ENCODE data around the gene EPB41. TPM values are rescaled to one million over a fixed set of nuclear protein-coding genes. Genes with fewer than 3 reads are reported as not detected.

The EPB41 gene
- total and polyA plus RNA-seq, 2 of the 4 experiments (the other 2 are of a cell fraction) = 4.6 to 10.0 TPM

DNA sequence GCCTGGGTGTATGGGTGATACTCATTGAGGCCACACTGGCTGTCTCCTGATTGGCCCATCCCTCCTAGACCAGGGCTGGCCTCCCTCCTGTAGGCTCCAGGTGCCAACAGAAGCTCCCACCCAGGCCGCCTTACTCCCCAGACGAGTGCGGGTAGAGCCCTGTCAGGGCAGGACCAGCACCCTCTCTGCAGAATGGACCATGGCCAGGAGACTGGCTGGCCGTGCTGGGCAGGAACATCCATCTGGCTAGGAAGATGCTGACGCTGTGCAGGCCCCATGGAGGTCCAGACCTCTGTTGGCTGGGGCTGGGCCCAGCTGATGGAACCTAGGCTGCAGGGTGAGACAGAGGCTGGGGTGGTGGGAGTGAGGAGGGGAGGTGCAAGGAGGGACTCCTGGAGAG lies 25.0 kb upstream of the EPB41 start:
- BruUV-seq (replicated peaks) = no TSS peak
- dilution Hi-C loops (cut with HindIII; ENCODE audit: low sequenced_read_pairs, unreplicated experiment) = no loop called here

More for the DNA sequence above, 25.0 kb upstream of the EPB41 start:
- DNase-seq (no peak), ATAC-seq (ENCODE audit: low read depth) (no peak)
- H2AK5ac ChIP-seq (ENCODE audit: low read depth, low read length) = no peak overlapping the region
- ChIA-PET POLR2A (ENCODE audit: unreplicated experiment) (no interaction called here), CTCF (no interaction called here)
- in situ Hi-C loops (cut with MboI; ENCODE audit: low sequenced_read_pairs) (no loop called here), intact Hi-C loops (cut with micrococcal nuclease) (no loop called here)
- H3K23ac ChIP-seq (ENCODE audit: low read depth, low read length) = no peak overlapping the region
- H3K56ac ChIP-seq (ENCODE audit: extremely low read depth, insufficient read depth, low read length) = no peak overlapping the region
- H3K4me3 ChIP-seq (ENCODE audit: insufficient read depth, low read depth, low read length) = no peak overlapping the region
- H2AK9ac ChIP-seq (replicated peaks; ENCODE audit: low read depth, low read length, poor library complexity) = no peak overlapping the region
- no peaks in the 10 kb centered on the region for H3K9me3 ChIP-seq (ENCODE audit: control insufficient read depth, insufficient read depth, low read length)
- no peak overlapping the region for H4K8ac ChIP-seq (ENCODE audit: low read depth in 2 of 2, low read length in 2 of 2)
- H2AFZ ChIP-seq (replicated peaks; ENCODE audit: low read length, poor library complexity) = no peak overlapping the region
- H3K9ac ChIP-seq (ENCODE audit: low read depth, low read length) = no peak overlapping the region
- H2BK120ac ChIP-seq (ENCODE audit: low read depth, low read length) = no peak overlapping the region
- H3K9me1 ChIP-seq (ENCODE audit: insufficient read depth, low read length) = peaks cover 10% of the 10 kb centered on the region; the same call in 1 of the 2 replicates
- H2BK15ac ChIP-seq (ENCODE audit: low read depth, low read length) = no peak overlapping the region
- no peak overlapping the region for H4K91ac ChIP-seq (ENCODE audit: insufficient read depth, low read depth, low read length)
- no peak overlapping the region for H3K14ac ChIP-seq (replicated peaks; ENCODE audit: low read depth, low read length)
- no peak overlapping the region for H4K5ac ChIP-seq (ENCODE audit: low read depth, low read length)
- H2BK20ac ChIP-seq (ENCODE audit: low read depth, low read length) = no peak overlapping the region
- H3K27ac ChIP-seq (ENCODE audit: insufficient read depth, low read length) = no peak overlapping the region
- 94% methylated on average over 3 of the region's 5 CpGs; no CpG with 5 or more reads in 1 of the 2 experiments for WGBS, 2 experiments (ENCODE audit: extremely low coverage in 2 of 2, insufficient read length in 1 of 2)
- no peak overlapping the region for H3K4ac ChIP-seq (ENCODE audit: low read depth, low read length)
- H4K20me1 ChIP-seq (ENCODE audit: insufficient read depth, low read length) = no peaks in the 10 kb centered on the region
- no peak overlapping the region for H3K18ac ChIP-seq (ENCODE audit: low read depth, low read length)
- no peak overlapping the region for H3K4me2 ChIP-seq (ENCODE audit: low read depth, low read length)
- peaks cover 10% of the 10 kb centered on the region for H3K4me1 ChIP-seq (ENCODE audit: control insufficient read depth, insufficient read depth, low read length)
- no peak overlapping the region for H2BK5ac ChIP-seq (ENCODE audit: low read depth, low read length, poor library complexity, severe bottlenecking)
- no peaks in the 10 kb centered on the region for H3K79me1 ChIP-seq (ENCODE audit: low read depth in 1 of 2, low read length in 2 of 2)
- TF ChIP-seq, protein P1, sequence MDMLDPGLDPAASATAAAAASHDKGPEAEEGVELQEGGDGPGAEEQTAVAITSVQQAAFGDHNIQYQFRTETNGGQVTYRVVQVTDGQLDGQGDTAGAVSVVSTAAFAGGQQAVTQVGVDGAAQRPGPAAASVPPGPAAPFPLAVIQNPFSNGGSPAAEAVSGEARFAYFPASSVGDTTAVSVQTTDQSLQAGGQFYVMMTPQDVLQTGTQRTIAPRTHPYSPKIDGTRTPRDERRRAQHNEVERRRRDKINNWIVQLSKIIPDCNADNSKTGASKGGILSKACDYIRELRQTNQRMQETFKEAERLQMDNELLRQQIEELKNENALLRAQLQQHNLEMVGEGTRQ (IDR thresholded peaks at IDR 0.05; ENCODE audit: low read depth, low read length) = no peak
- no peak for TF ChIP-seq MXI1 (IDR thresholded peaks at IDR 0.05; ENCODE audit: borderline replicate concordance, low read depth, low read length)
- TF ChIP-seq CEBPB (IDR thresholded peaks at IDR 0.05; ENCODE audit: low read depth, low read length) = no peak
- TF ChIP-seq CHD1 (IDR thresholded peaks at IDR 0.05; ENCODE audit: low read depth, low read length) = no peak
- TF ChIP-seq RFX5 (IDR thresholded peaks at IDR 0.05; ENCODE audit: low read depth, low read length) = no peak
- H3K27me3 ChIP-seq (ENCODE audit: control insufficient read depth, insufficient read depth, low read length) = peaks cover 8% of the 10 kb centered on the region
- no peaks in the 10 kb centered on the region for H3K36me3 ChIP-seq (ENCODE audit: control insufficient read depth, insufficient read depth, low read length)

Measured in IMR-90 (cell line).